PFSK-1 (cell line): ENCODE results near the gene PPARG.

ENCODE experiments used
- FOXP2 ChIP-seq: optimal IDR thresholded peaks from 2 replicates; pipeline ENCODE3; 2011; ENCODE audit warnings: borderline replicate concordance, control low read depth, inconsistent platforms; ENCODE audit not compliant: insufficient read depth; ENCODE audit errors: extremely low read length, extremely low read depth
- POLR2AphosphoS5 ChIP-seq: IDR thresholded peaks from 2 replicates; pipeline ENCODE4 v1.6.1; 2012; ENCODE audit warnings: low read depth, mild to moderate bottlenecking, control low read depth, low read length, moderate library complexity
- REST ChIP-seq, 2 experiments: IDR thresholded peaks; 2 replicates each; pipeline versions ENCODE4 v1.6.1 to v1.8.0; 2011 to 2012; ENCODE audit warnings: low read depth in 2 of 2, low read length in 2 of 2, control low read depth in 1 of 2, inconsistent platforms in 1 of 2, mild to moderate bottlenecking in 1 of 2, moderate library complexity in 1 of 2; ENCODE audit not compliant: insufficient read depth in 1 of 2
- SIN3A ChIP-seq: IDR thresholded peaks from 2 replicates; pipeline ENCODE4 v1.6.1; 2012; ENCODE audit warnings: mild to moderate bottlenecking, low read length, moderate library complexity, borderline replicate concordance; ENCODE audit not compliant: insufficient read depth
- TAF1 ChIP-seq: IDR thresholded peaks from 2 replicates; pipeline ENCODE4 v1.6.1; 2012; ENCODE audit warnings: low read length, control low read depth, borderline replicate concordance; ENCODE audit not compliant: insufficient read depth

The PPARG gene

GRCh38 chr3:12266038-12266437 is 22.8 kb upstream of the PPARG start:
- TF ChIP-seq SIN3A (no peak), FOXP2 (no peak), REST (IDR thresholded peaks at IDR 0.05; ENCODE audit: insufficient read depth in 1 of 2, low read depth in 2 of 2, low read length in 2 of 2) (no peak), POLR2AphosphoS5 (no peak), TAF1 (no peak)

GRCh38 chr3:12267376-12268030 is 21.4 kb upstream of the PPARG start:
- TF ChIP-seq POLR2AphosphoS5: no peak
- no peak for TF ChIP-seq SIN3A
- no peak for TF ChIP-seq REST (IDR thresholded peaks at IDR 0.05; ENCODE audit: insufficient read depth in 1 of 2, low read depth in 2 of 2, low read length in 2 of 2)
- no peak for TF ChIP-seq FOXP2

GRCh38 chr3:12268049-12268735 is 20.7 kb upstream of the PPARG start:
- no peak for TF ChIP-seq FOXP2
- no peak for TF ChIP-seq REST (IDR thresholded peaks at IDR 0.05; ENCODE audit: insufficient read depth in 1 of 2, low read depth in 2 of 2, low read length in 2 of 2)
- no peak for TF ChIP-seq TAF1
- TF ChIP-seq SIN3A: no peak
- no peak for TF ChIP-seq POLR2AphosphoS5

GRCh38 chr3:12270976-12271375 is 17.9 kb upstream of the PPARG start:
- no peak for TF ChIP-seq REST (IDR thresholded peaks at IDR 0.05; ENCODE audit: insufficient read depth in 1 of 2, low read depth in 2 of 2, low read length in 2 of 2)
- no peak for TF ChIP-seq FOXP2
- TF ChIP-seq TAF1: no peak
- no peak for TF ChIP-seq POLR2AphosphoS5
- no peak for TF ChIP-seq SIN3A
